ENCODE data around the gene KIAA1671.

Gene KIAA1671

GRCh38 chr22:25045159-25045558 is 92.6 kb downstream of the KIAA1671 start:
- TF ChIP-seq, protein P1, sequence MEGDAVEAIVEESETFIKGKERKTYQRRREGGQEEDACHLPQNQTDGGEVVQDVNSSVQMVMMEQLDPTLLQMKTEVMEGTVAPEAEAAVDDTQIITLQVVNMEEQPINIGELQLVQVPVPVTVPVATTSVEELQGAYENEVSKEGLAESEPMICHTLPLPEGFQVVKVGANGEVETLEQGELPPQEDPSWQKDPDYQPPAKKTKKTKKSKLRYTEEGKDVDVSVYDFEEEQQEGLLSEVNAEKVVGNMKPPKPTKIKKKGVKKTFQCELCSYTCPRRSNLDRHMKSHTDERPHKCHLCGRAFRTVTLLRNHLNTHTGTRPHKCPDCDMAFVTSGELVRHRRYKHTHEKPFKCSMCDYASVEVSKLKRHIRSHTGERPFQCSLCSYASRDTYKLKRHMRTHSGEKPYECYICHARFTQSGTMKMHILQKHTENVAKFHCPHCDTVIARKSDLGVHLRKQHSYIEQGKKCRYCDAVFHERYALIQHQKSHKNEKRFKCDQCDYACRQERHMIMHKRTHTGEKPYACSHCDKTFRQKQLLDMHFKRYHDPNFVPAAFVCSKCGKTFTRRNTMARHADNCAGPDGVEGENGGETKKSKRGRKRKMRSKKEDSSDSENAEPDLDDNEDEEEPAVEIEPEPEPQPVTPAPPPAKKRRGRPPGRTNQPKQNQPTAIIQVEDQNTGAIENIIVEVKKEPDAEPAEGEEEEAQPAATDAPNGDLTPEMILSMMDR (IDR thresholded peaks at IDR 0.05; ENCODE audit: low read depth, low read length), result no peak
- DNase-seq (ENCODE audit: low read depth, low spot score), result no peak
- H3K4me3 ChIP-seq (ENCODE audit: low read depth, low read length), result no peak overlapping the region
- in situ Hi-C loops (cut with HindIII; ENCODE audit: low sequenced_read_pairs), result no loop called here

DNA sequence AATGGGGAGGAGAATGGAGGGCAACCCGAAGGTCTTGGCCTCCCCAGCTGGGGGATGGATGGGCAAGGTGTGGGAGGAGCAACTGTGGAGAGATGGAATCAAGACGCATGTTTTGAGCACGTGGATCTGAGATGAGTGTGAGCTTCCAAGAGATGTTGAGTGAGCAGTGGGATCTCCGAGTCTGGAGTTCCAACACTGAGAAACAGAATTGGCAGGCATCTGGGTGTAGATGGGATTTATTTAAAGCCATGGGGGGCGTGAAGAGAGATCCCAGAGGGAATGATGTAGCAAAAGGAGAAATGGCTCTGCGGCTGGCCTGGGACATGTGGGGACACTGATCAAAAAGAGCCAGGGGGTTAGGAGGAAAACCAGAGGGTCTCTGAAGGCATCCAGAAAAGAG is 95.6 kb downstream of the KIAA1671 start:
- in situ Hi-C loops (cut with HindIII; ENCODE audit: low sequenced_read_pairs), result no loop called here
- no peak for DNase-seq (ENCODE audit: low read depth, low spot score)
- TF ChIP-seq, protein P1 (IDR thresholded peaks at IDR 0.05; ENCODE audit: low read depth, low read length), result no peak

GRCh38 chr22:25048659-25049647 is 96.4 kb downstream of the KIAA1671 start:
- no peak overlapping the region for H3K4me3 ChIP-seq (ENCODE audit: low read depth, low read length)
- DNase-seq (ENCODE audit: low read depth, low spot score), result peak; percentile 51
- in situ Hi-C loops (cut with HindIII; ENCODE audit: low sequenced_read_pairs), result no loop called here
- TF ChIP-seq, protein P1 (IDR thresholded peaks at IDR 0.05; ENCODE audit: low read depth, low read length), result peak; percentile 87

More for the DNA sequence above, 95.6 kb downstream of the KIAA1671 start:
- H3K4me3 ChIP-seq (ENCODE audit: low read depth, low read length), result no peak overlapping the region

DNA sequence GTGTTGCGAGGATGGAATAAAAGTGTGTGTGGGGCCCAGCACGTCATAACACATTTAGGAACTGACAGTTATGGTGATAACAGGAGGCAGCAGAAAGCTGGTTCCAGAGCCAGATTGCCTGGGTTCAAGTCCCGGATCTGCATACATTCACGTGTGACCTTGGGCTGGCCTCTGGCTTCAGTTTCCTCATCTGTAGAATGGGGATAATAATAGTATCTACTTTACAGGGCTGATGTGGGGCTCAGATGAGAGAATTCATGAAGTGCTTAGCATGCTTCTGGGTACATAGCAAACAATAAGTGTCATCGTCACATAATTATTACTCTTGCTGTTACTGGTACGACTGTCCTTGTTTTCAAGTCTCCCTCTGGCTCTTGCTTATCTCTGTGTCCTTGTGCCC is 97.3 kb downstream of the KIAA1671 start:
- in situ Hi-C loops (cut with HindIII; ENCODE audit: low sequenced_read_pairs), result no loop called here
- DNase-seq (ENCODE audit: low read depth, low spot score), result no peak
- TF ChIP-seq, protein P1 (IDR thresholded peaks at IDR 0.05; ENCODE audit: low read depth, low read length), result no peak
- H3K4me3 ChIP-seq (ENCODE audit: low read depth, low read length), result no peak overlapping the region

GRCh38 chr22:25050566-25050965 is 98.0 kb downstream of the KIAA1671 start:
- no peak for DNase-seq (ENCODE audit: low read depth, low spot score)
- no peak overlapping the region for H3K4me3 ChIP-seq (ENCODE audit: low read depth, low read length)
- in situ Hi-C loops (cut with HindIII; ENCODE audit: low sequenced_read_pairs), result no loop called here
- TF ChIP-seq, protein P1 (IDR thresholded peaks at IDR 0.05; ENCODE audit: low read depth, low read length), result no peak

- in situ Hi-C loops (cut with HindIII; ENCODE audit: low sequenced_read_pairs), result no loop called here
- TF ChIP-seq, protein P1 (IDR thresholded peaks at IDR 0.05; ENCODE audit: low read depth, low read length), result peak; percentile 55
- H3K4me3 ChIP-seq (ENCODE audit: low read depth, low read length), result no peak overlapping the region
- no peak for DNase-seq (ENCODE audit: low read depth, low spot score)
Measured at GRCh38 chr22:25051073-25051472, 98.6 kb downstream of the KIAA1671 start.

Measured in astrocyte of the spinal cord (primary cell).